WTC11 (cell line): ENCODE results near the gene DMRTA2. TPM values are rescaled to one million over a fixed set of nuclear protein-coding genes. Genes with fewer than 3 reads are reported as not detected.
"Not testable (repeated sequence)": the region's sequence is repeated elsewhere in the genome, so short reads cannot be mapped to it uniquely, and the experiment has no call there.

Experiments used
- ATAC-seq: fragments of 200-7000 bp; cut with Tn5 transposase; 2 replicates; pipeline ENCODE4 v1.10.0; 2021; ENCODE audit warnings: mild to moderate bottlenecking, moderate library complexity
- CTCF ChIA-PET: fragments of 300-600 bp; sonication (Branson Sonifier 250); formaldehyde crosslinking; loops from one replicate; lab custom pipeline; 2021; ENCODE audit warnings: antibody characterized with exemption; lab: Charles Lee
- POLR2A ChIA-PET: fragments of 350-600 bp; sonication (Branson Sonifier 250); formaldehyde crosslinking; loops from one replicate; lab custom pipeline; 2021; ENCODE audit warnings: antibody characterized with exemption; lab: Charles Lee
- DNase-seq: peaks from one replicate; pipeline ENCODE4 v3.0.0; 2021; ENCODE audit warnings: low spot score
- H3K27ac Mint-ChIP-seq: 2 replicates; pipeline ENCODE4 v1.8.0; 2021; ENCODE audit warnings: mixed read lengths
- H3K27me3 Mint-ChIP-seq: 2 replicates; pipeline ENCODE4 v1.8.0; 2021; ENCODE audit warnings: low read depth, mild to moderate bottlenecking, moderate library complexity, mixed read lengths
- H3K36me3 Mint-ChIP-seq: 2 replicates; pipeline ENCODE4 v1.8.0; 2021; ENCODE audit warnings: mixed read lengths
- H3K4me1 Mint-ChIP-seq: 2 replicates; pipeline ENCODE4 v1.8.0; 2022; ENCODE audit warnings: mixed read lengths
- H3K4me3 Mint-ChIP-seq: 2 replicates; pipeline ENCODE4 v1.8.0; 2021; ENCODE audit warnings: mild to moderate bottlenecking, moderate library complexity, mixed read lengths
- H3K9me3 Mint-ChIP-seq: 2 replicates; pipeline ENCODE4 v1.8.0; 2021; ENCODE audit warnings: mixed read lengths
- ATF1 ChIP-seq: sonication (generic); formaldehyde crosslinking; IDR thresholded peaks from 2 replicates; pipeline ENCODE4 v1.8.1; 2023; ENCODE audit warnings: mild to moderate bottlenecking, moderate library complexity, missing genetic modification reagents
- CREB1 ChIP-seq: sonication (generic); formaldehyde crosslinking; IDR thresholded peaks from 2 replicates; pipeline ENCODE4 v1.8.0; 2023; ENCODE audit warnings: mild to moderate bottlenecking, missing genetic modification reagents
- E2F4 ChIP-seq: sonication (generic); formaldehyde crosslinking; IDR thresholded peaks from 2 replicates; pipeline ENCODE4 v1.8.1; 2022; ENCODE audit warnings: low read depth, mild to moderate bottlenecking, moderate library complexity, missing genetic modification reagents, borderline replicate concordance
- E2F5 ChIP-seq: sonication (generic); formaldehyde crosslinking; IDR thresholded peaks from 2 replicates; pipeline ENCODE4 v1.8.1; 2022; ENCODE audit warnings: mild to moderate bottlenecking, moderate library complexity, missing genetic modification reagents
- ERG ChIP-seq: fragments of 250-450 bp; sonication (Bioruptor Pico); IDR thresholded peaks from 2 replicates; pipeline ENCODE4 v1.8.0; 2021; ENCODE audit warnings: mild to moderate bottlenecking
- ESRRA ChIP-seq: sonication (generic); formaldehyde crosslinking; IDR thresholded peaks from 2 replicates; pipeline ENCODE4 v1.8.1; 2022; ENCODE audit warnings: mild to moderate bottlenecking, missing genetic modification reagents, borderline replicate concordance
- MXD4 ChIP-seq: fragments of 250-450 bp; sonication (Bioruptor Pico); IDR thresholded peaks from 2 replicates; pipeline ENCODE4 v1.8.0; 2021; ENCODE audit warnings: mild to moderate bottlenecking, moderate library complexity, borderline replicate concordance
- NR1H2 ChIP-seq: sonication (generic); formaldehyde crosslinking; IDR thresholded peaks from 2 replicates; pipeline ENCODE4 v1.9.0; 2021; ENCODE audit warnings: mild to moderate bottlenecking, moderate library complexity, missing genetic modification reagents
- PRRX2 ChIP-seq: fragments of 250-450 bp; sonication (Bioruptor Pico); IDR thresholded peaks from 2 replicates; pipeline ENCODE4 v1.8.0; 2021; ENCODE audit warnings: mild to moderate bottlenecking
- SMAD3 ChIP-seq: sonication (generic); formaldehyde crosslinking; IDR thresholded peaks from 2 replicates; pipeline ENCODE4 v1.8.0; 2022; ENCODE audit warnings: missing genetic modification reagents, mild to moderate bottlenecking, borderline replicate concordance
- SMAD4 ChIP-seq: sonication (generic); formaldehyde crosslinking; IDR thresholded peaks from 2 replicates; pipeline ENCODE4 v1.8.0; 2022; ENCODE audit warnings: mild to moderate bottlenecking, missing genetic modification reagents
- SOX15 ChIP-seq: fragments of 250-450 bp; sonication (Bioruptor Pico); IDR thresholded peaks from 2 replicates; pipeline ENCODE4 v1.9.0; 2021; ENCODE audit warnings: mild to moderate bottlenecking
- SP1 ChIP-seq: sonication (generic); formaldehyde crosslinking; conservative IDR thresholded peaks from 2 replicates; pipeline ENCODE4 v1.8.1; 2022; ENCODE audit warnings: missing genetic modification reagents
- TCF7 ChIP-seq: sonication (generic); formaldehyde crosslinking; IDR thresholded peaks from 2 replicates; pipeline ENCODE4 v1.8.0; 2022; ENCODE audit warnings: mild to moderate bottlenecking, low read depth, missing genetic modification reagents, moderate library complexity
- TEAD1 ChIP-seq: sonication (generic); formaldehyde crosslinking; IDR thresholded peaks from 2 replicates; pipeline ENCODE4 v1.8.0; 2022; ENCODE audit warnings: mild to moderate bottlenecking, missing genetic modification reagents
- ZBTB21 ChIP-seq: sonication (generic); formaldehyde crosslinking; IDR thresholded peaks from 2 replicates; pipeline ENCODE4 v1.8.1; 2023; ENCODE audit warnings: mild to moderate bottlenecking, missing genetic modification reagents, borderline replicate concordance
- ZBTB43 ChIP-seq: sonication (generic); formaldehyde crosslinking; IDR thresholded peaks from 2 replicates; pipeline ENCODE4 v1.8.1; 2023; ENCODE audit warnings: mild to moderate bottlenecking, missing genetic modification reagents
- ZNF121 ChIP-seq: sonication (generic); formaldehyde crosslinking; IDR thresholded peaks from 2 replicates; pipeline ENCODE4 v1.8.0; 2023; ENCODE audit warnings: missing genetic modification reagents
- ZNF219 ChIP-seq: sonication (generic); formaldehyde crosslinking; IDR thresholded peaks from 2 replicates; pipeline ENCODE4 v1.8.0; 2023; ENCODE audit warnings: missing genetic modification reagents, mild to moderate bottlenecking, borderline replicate concordance
- ZNF263 ChIP-seq: sonication (generic); formaldehyde crosslinking; IDR thresholded peaks from 2 replicates; pipeline ENCODE4 v1.8.1; 2022; ENCODE audit warnings: low read depth, mild to moderate bottlenecking, moderate library complexity, missing genetic modification reagents
- ZNF423 ChIP-seq: fragments of 250-450 bp; sonication (Bioruptor Pico); IDR thresholded peaks from 2 replicates; pipeline ENCODE4 v2.1.2; 2022; ENCODE audit warnings: mild to moderate bottlenecking, moderate library complexity
- ZSCAN18 ChIP-seq: fragments of 250-450 bp; sonication (Bioruptor Pico); IDR thresholded peaks from 2 replicates; pipeline ENCODE4 v2.1.2; 2022; ENCODE audit warnings: mild to moderate bottlenecking, moderate library complexity
- total RNA-seq: library from RNA; stranded (reverse); gene quantifications from 3 replicates; pipeline ENCODE4 v1.2.3, GENCODE V29; 2021

The DMRTA2 gene
- total RNA-seq, 1 experiment from 2014 or later: not detected

- TF ChIP-seq SMAD4 (CRISPR knock-in tag): no peak
Measured at GRCh38 chr1:50405814-50406213, 17.4 kb downstream of the DMRTA2 start (continued).

- ChIA-PET POLR2A (no interaction called here), CTCF (interaction anchor here (1.1 kb wide), 1 partner anchor 45 kb away, joined by 3 read pairs; no protein-coding TSS in a partner anchor)
- Mint-ChIP-seq H3K9me3 (peaks cover 37% of the 10 kb centered on the region), H3K4me3 (no peak overlapping the region), H3K27me3 (peaks cover 2% of the 10 kb centered on the region), H3K4me1 (peaks cover 7% of the 10 kb centered on the region), H3K36me3 (peaks cover 8% of the 10 kb centered on the region), H3K27ac (peak overlapping the region; percentile 48)
- TF ChIP-seq ZNF121 (CRISPR knock-in tag) (peak; percentile 68; the same call in 1 of the 2 replicates), MXD4 (CRISPR knock-in tag) (0 out of 2 replicates have a peak, but pooled peaks have one; percentile 71), E2F5 (CRISPR knock-in tag) (no peak), ERG (CRISPR knock-in tag) (peak; percentile 79), PRRX2 (peak; percentile 39; the same call in 1 of the 2 replicates), E2F4 (CRISPR knock-in tag) (no peak), ZBTB21 (no peak), ZSCAN18 (CRISPR knock-in tag) (peak; percentile 91), ZNF423 (CRISPR knock-in tag) (peak; percentile 50)
- ATAC-seq (peak; percentile 75), DNase-seq (no peak)
Measured at GRCh38 chr1:50393522-50394120, 29.6 kb downstream of the DMRTA2 start.

GRCh38 chr1:50381551-50381950 lies 41.7 kb downstream of the DMRTA2 start:
- H3K36me3 Mint-ChIP-seq, DNase-seq, ATAC-seq, H3K4me3 Mint-ChIP-seq, POLR2A ChIA-PET, H3K27ac Mint-ChIP-seq, CTCF ChIA-PET, H3K4me1 Mint-ChIP-seq: not testable (repeated sequence)
- H3K9me3 Mint-ChIP-seq: peaks cover 11% of the 10 kb centered on the region
- H3K27me3 Mint-ChIP-seq: peaks cover 14% of the 10 kb centered on the region

GRCh38 chr1:50378770-50379169 lies 44.5 kb downstream of the DMRTA2 start:
- ChIA-PET POLR2A (no interaction called here), CTCF (no interaction called here)
- H3K4me3 Mint-ChIP-seq: no peak overlapping the region
- H3K27ac Mint-ChIP-seq: no peak overlapping the region
- peaks cover 37% of the 10 kb centered on the region for H3K9me3 Mint-ChIP-seq
- peaks cover 15% of the 10 kb centered on the region for H3K27me3 Mint-ChIP-seq
- no peaks in the 10 kb centered on the region for H3K4me1 Mint-ChIP-seq
- peaks cover 10% of the 10 kb centered on the region for H3K36me3 Mint-ChIP-seq
- no peak for DNase-seq
- ATAC-seq: no peak
- no peak for TF ChIP-seq ZNF219 (CRISPR knock-in tag)
- TF ChIP-seq CREB1: no peak
- TF ChIP-seq ERG (CRISPR knock-in tag): no peak
- TF ChIP-seq ATF1 (CRISPR knock-in tag): no peak
- no peak for TF ChIP-seq SOX15
- no peak for TF ChIP-seq TCF7 (CRISPR knock-in tag)
- no peak for TF ChIP-seq ESRRA (CRISPR knock-in tag)
- no peak for TF ChIP-seq ZBTB43 (CRISPR knock-in tag)
- no peak for TF ChIP-seq SMAD3
- TF ChIP-seq SP1 (CRISPR knock-in tag): no peak
- no peak for TF ChIP-seq ZSCAN18 (CRISPR knock-in tag)
- no peak for TF ChIP-seq TEAD1 (CRISPR knock-in tag)
- TF ChIP-seq NR1H2 (CRISPR knock-in tag): no peak
- TF ChIP-seq ZNF263 (CRISPR knock-in tag): no peak
- no peak for TF ChIP-seq ZNF121 (CRISPR knock-in tag)
